GF-D8 (cell line): ENCODE measurements around the gene TMEM213.

ENCODE experiments used
- DNase-seq: peaks from one replicate; lab custom pipeline; 2025; lab: John Stamatoyannopoulos, UW

The TMEM213 gene

GRCh38 chr7:138875794-138876193 lies 78.0 kb downstream of the TMEM213 start:
- no peak for DNase-seq

- no peak for DNase-seq
Measured at GRCh38 chr7:138876326-138876725, 78.5 kb downstream of the TMEM213 start.

- no peak for DNase-seq
Measured at GRCh38 chr7:138878051-138878450, 80.3 kb downstream of the TMEM213 start.

- DNase-seq: no peak
Measured at GRCh38 chr7:138878856-138879255, 81.1 kb downstream of the TMEM213 start.

GRCh38 chr7:138879356-138879755 lies 81.6 kb downstream of the TMEM213 start:
- no peak for DNase-seq

GRCh38 chr7:138880881-138881578 lies 83.2 kb downstream of the TMEM213 start:
- no peak for DNase-seq

- DNase-seq: no peak
Measured at GRCh38 chr7:138881579-138882188, 83.9 kb downstream of the TMEM213 start.

- no peak for DNase-seq
Measured at GRCh38 chr7:138882249-138882648, 84.5 kb downstream of the TMEM213 start.

- no peak for DNase-seq
Measured at GRCh38 chr7:138885383-138886147, 87.8 kb downstream of the TMEM213 start.

GRCh38 chr7:138886501-138886917 lies 88.7 kb downstream of the TMEM213 start:
- DNase-seq: peak; percentile 65

GRCh38 chr7:138887085-138887710 lies 89.4 kb downstream of the TMEM213 start:
- DNase-seq: no peak
